H1 (cell line): ENCODE data around the gene KLF12. TPM values are rescaled to one million over a fixed set of nuclear protein-coding genes. Genes with fewer than 3 reads are reported as not detected.

Source experiments
- CTCF ChIA-PET: fragments of 300-600 bp; sonication (Branson Sonifier 250); formaldehyde crosslinking; loops from one replicate; lab custom pipeline; 2021; ENCODE audit not compliant: partially characterized antibody; lab: Charles Lee
- POLR2A ChIA-PET: fragments of 300-600 bp; sonication (Branson Sonifier 250); formaldehyde crosslinking; loops from one replicate; lab custom pipeline; 2021; ENCODE audit warnings: inconsistent platforms; ENCODE audit not compliant: partially characterized antibody; lab: Charles Lee
- DNase-seq, 2 experiments: peaks; one replicate each; pipeline versions ENCODE4 v3.0.0 to v3.0.0-alpha.2; 2010 to 2022; ENCODE audit warnings: low spot score in 2 of 2, low read depth in 1 of 2, mixed read lengths in 1 of 2
- FAIRE-seq: peaks from 2 replicates; lab custom pipeline; 2011; peaks lifted over from hg19 to GRCh38; lab: Jason Lieb, UNC
- H2AFZ ChIP-seq: 2 replicates; pipeline ENCODE4 v1.8.1; 2012; ENCODE audit warnings: low read length, inconsistent platforms
- H2AK5ac ChIP-seq: 2 replicates; pipeline ENCODE4 v1.6.1; 2013; ENCODE audit warnings: low read depth, low read length
- H2BK120ac ChIP-seq: replicated peaks from 2 replicates; pipeline ENCODE3; 2013; ENCODE audit warnings: low read depth, low read length, inconsistent platforms
- H2BK12ac ChIP-seq: 2 replicates; pipeline ENCODE4 v1.6.1; 2013; ENCODE audit warnings: low read depth, low read length
- H2BK15ac ChIP-seq: 2 replicates; pipeline ENCODE4 v1.6.1; 2013; ENCODE audit warnings: low read length
- H2BK20ac ChIP-seq: 2 replicates; pipeline ENCODE4 v1.6.1; 2013; ENCODE audit warnings: low read length
- H2BK5ac ChIP-seq: 2 replicates; pipeline ENCODE4 v1.6.1; 2013; ENCODE audit warnings: low read depth, low read length
- H3K14ac ChIP-seq: 2 replicates; pipeline ENCODE4 v1.6.1; 2013; ENCODE audit warnings: inconsistent platforms; ENCODE audit not compliant: insufficient read length
- H3K18ac ChIP-seq: 2 replicates; pipeline ENCODE4 v1.6.1; 2013; ENCODE audit warnings: low read length; ENCODE audit errors: extremely low read depth
- H3K23ac ChIP-seq: 2 replicates; pipeline ENCODE4 v1.6.1; 2013; ENCODE audit warnings: inconsistent platforms; ENCODE audit not compliant: insufficient read length
- H3K23me2 ChIP-seq: 2 replicates; pipeline ENCODE4 v1.6.1; 2013; ENCODE audit warnings: low read depth, low read length
- H3K27ac ChIP-seq: 2 replicates; pipeline ENCODE4 v1.6.1; 2011; ENCODE audit warnings: low read depth, low read length, inconsistent platforms
- H3K27me3 ChIP-seq, 4 experiments: replicated peaks in 1 of 4; 1 replicate in 1 of 4; 2 replicates in 3 of 4; pipeline versions ENCODE4 v1.6.1 to v1.8.1; 2011 to 2013; ENCODE audit warnings: low read length in 3 of 4, mild to moderate bottlenecking in 3 of 4, inconsistent platforms in 2 of 4, mixed read lengths in 2 of 4, moderate library complexity in 1 of 4; ENCODE audit not compliant: control insufficient read depth in 3 of 4, insufficient read depth in 3 of 4; ENCODE audit errors: extremely low read depth in 1 of 4
- H3K36me3 ChIP-seq, 4 experiments: 2 replicates each; pipeline versions ENCODE4 v1.6.1 to v1.8.1; 2011 to 2013; ENCODE audit warnings: mild to moderate bottlenecking in 4 of 4, low read length in 3 of 4, moderate library complexity in 2 of 4, control low read depth in 1 of 4, inconsistent platforms in 1 of 4; ENCODE audit not compliant: insufficient read depth in 4 of 4, control insufficient read depth in 2 of 4
- H3K4ac ChIP-seq: replicated peaks from 2 replicates; pipeline ENCODE3; 2013; ENCODE audit warnings: low read length, low read depth, mixed read lengths, inconsistent platforms; ENCODE audit not compliant: insufficient read length
- H3K4me1 ChIP-seq, 4 experiments: replicated peaks in 1 of 4; 1 replicate in 1 of 4; 2 replicates in 3 of 4; pipeline versions ENCODE4 v1.6.1 to v1.8.1; 2011 to 2013; ENCODE audit warnings: low read length in 3 of 4, inconsistent platforms in 2 of 4, mixed read lengths in 1 of 4; ENCODE audit not compliant: insufficient read depth in 4 of 4, control insufficient read depth in 3 of 4
- H3K4me2 ChIP-seq, 2 experiments: 2 replicates each; pipeline versions ENCODE4 v1.6.1 to v1.8.1; 2011 to 2013; ENCODE audit warnings: low read depth in 2 of 2, low read length in 2 of 2, control low read depth in 1 of 2, inconsistent platforms in 1 of 2, mild to moderate bottlenecking in 1 of 2; ENCODE audit not compliant: insufficient read depth in 1 of 2
- H3K4me3 ChIP-seq, 4 experiments: fragments of 200-600, 300-600 bp in 1 of 4; sonication (generic), shearing (Covaris generic), sonication (Bioruptor Twin) in 1 of 4; 2 replicates each; pipeline versions ENCODE4 v1.5.1 to v1.8.1; 2011 to 2016; ENCODE audit warnings: low read length in 4 of 4, low read depth in 3 of 4, control low read depth in 2 of 4, inconsistent platforms in 2 of 4, mild to moderate bottlenecking in 2 of 4, mixed read lengths in 1 of 4, moderate library complexity in 1 of 4; ENCODE audit not compliant: insufficient read depth in 2 of 4; ENCODE audit errors: extremely low read depth in 1 of 4
- H3K56ac ChIP-seq: replicated peaks from 2 replicates; pipeline ENCODE3; 2013; ENCODE audit warnings: low read depth, mild to moderate bottlenecking, mixed read lengths, low read length, inconsistent platforms; ENCODE audit not compliant: insufficient read length
- H3K79me1 ChIP-seq: 2 replicates; pipeline ENCODE4 v1.6.1; 2013; ENCODE audit warnings: low read depth, low read length, control low read depth
- H3K79me2 ChIP-seq, 2 experiments: 2 replicates each; pipeline versions ENCODE4 v1.6.1 to v1.8.1; 2012 to 2013; ENCODE audit warnings: low read length in 2 of 2, mild to moderate bottlenecking in 2 of 2, inconsistent platforms in 1 of 2; ENCODE audit not compliant: insufficient read depth in 2 of 2, control insufficient read depth in 1 of 2
- H3K9ac ChIP-seq, 4 experiments: replicated peaks in 1 of 4; 1 replicate in 1 of 4; 2 replicates in 3 of 4; pipeline versions ENCODE4 v1.6.1 to v1.8.1; 2011 to 2013; ENCODE audit warnings: low read depth in 3 of 4, low read length in 3 of 4, control low read depth in 2 of 4, mild to moderate bottlenecking in 2 of 4, moderate library complexity in 2 of 4, inconsistent platforms in 1 of 4; ENCODE audit errors: extremely low read depth in 1 of 4
- H3K9me3 ChIP-seq, 2 experiments: 2 replicates each; pipeline versions ENCODE4 v1.6.1 to v1.8.1; 2012 to 2013; ENCODE audit warnings: mild to moderate bottlenecking in 2 of 2, moderate library complexity in 2 of 2, control low read depth in 1 of 2, inconsistent platforms in 1 of 2, low read depth in 1 of 2, low read length in 1 of 2, mixed read lengths in 1 of 2; ENCODE audit not compliant: insufficient read depth in 2 of 2
- H4K20me1 ChIP-seq, 2 experiments: replicated peaks in 1 of 2; 2 replicates each; pipeline versions ENCODE3 to v1.8.1; 2011 to 2013; ENCODE audit warnings: inconsistent platforms in 2 of 2, low read length in 2 of 2, mild to moderate bottlenecking in 1 of 2; ENCODE audit not compliant: insufficient read depth in 2 of 2, control insufficient read depth in 1 of 2
- H4K5ac ChIP-seq: 2 replicates; pipeline ENCODE4 v1.6.1; 2013; ENCODE audit warnings: low read length, low read depth, mixed read lengths, inconsistent platforms; ENCODE audit not compliant: insufficient read length
- H4K8ac ChIP-seq: 2 replicates; pipeline ENCODE4 v1.8.0; 2013; ENCODE audit warnings: mild to moderate bottlenecking, moderate library complexity, low read length, inconsistent platforms; ENCODE audit not compliant: insufficient read depth; ENCODE audit errors: extremely low read depth
- H4K91ac ChIP-seq: replicated peaks from 2 replicates; pipeline ENCODE3; 2013; ENCODE audit warnings: low read length, mixed read lengths, inconsistent platforms; ENCODE audit not compliant: insufficient read length
- EZH2 ChIP-seq: fragments of 200-600 bp; sonication (generic); IDR thresholded peaks from 2 replicates; pipeline ENCODE4 v1.7.1; 2012; ENCODE audit warnings: low read depth, mild to moderate bottlenecking, moderate library complexity, low read length, inconsistent platforms; ENCODE audit not compliant: severe bottlenecking
- HDAC6 ChIP-seq: IDR thresholded peaks from one replicate; pipeline ENCODE4 v1.7.1; 2012; ENCODE audit warnings: low read depth, mild to moderate bottlenecking, inconsistent platforms, low read length, moderate library complexity
- NRF1 ChIP-seq: IDR thresholded peaks from 2 replicates; pipeline ENCODE4 v1.6.1; 2011; ENCODE audit warnings: mild to moderate bottlenecking, low read depth, low read length, improper control_type of control experiment
- SP1 ChIP-seq: IDR thresholded peaks from 2 replicates; pipeline ENCODE4 v1.6.1; 2011; ENCODE audit warnings: low read depth, low read length
- SP4 ChIP-seq: IDR thresholded peaks from 2 replicates; pipeline ENCODE4 v1.6.1; 2012; ENCODE audit warnings: low read length, inconsistent platforms
- WGBS, 2 experiments: shearing (Covaris generic) in 1 of 2; methylation state at CpG; one replicate each; pipeline versions ENCODE4 v1.1.6 to v1.1.7; 2013 to 2015; ENCODE audit warnings: low lambda C conversion rate in 2 of 2, mixed read lengths in 2 of 2, inconsistent platforms in 1 of 2, low coverage in 1 of 2, missing lambda C conversion rate in 1 of 2; ENCODE audit not compliant: insufficient replicate concordance in 2 of 2, insufficient coverage in 1 of 2, insufficient read length in 1 of 2; ENCODE audit errors: extremely low coverage in 1 of 2, missing lambda C conversion rate in 1 of 2; 5-methylcytosine and 5-hydroxymethylcytosine counted together
- polyA plus RNA-seq, 7 experiments: library from polyadenylated mRNA; depleted of rRNA in 3 of 7; stranded (reverse) in 5 of 7; unstranded in 2 of 7; fragments of >200 nt in 5 of 7; fragments of 200-250 nt in 2 of 7; gene quantifications; 1 replicate in 5 of 7; 2 replicates in 1 of 7; 4 replicates in 1 of 7; pipeline versions ENCODE4 v1.2.1 to v1.2.3, GENCODE V29; 2011 to 2013; ENCODE audit warnings: missing spikeins in 2 of 7, mixed read lengths in 2 of 7
- total RNA-seq: library from RNA; stranded (reverse); fragmentation: NEBNext Ultra II Directional; extraction: Animal tissue kit (Norgen Biotek cat#: 25700); gene quantifications from 2 replicates; pipeline ENCODE4 v1.2.1, GENCODE V29; 2021
- TF ChIP-seq, protein P1 (sequence below): IDR thresholded peaks from 2 replicates; pipeline ENCODE4 v1.6.1; 2012; ENCODE audit warnings: inconsistent platforms
- TF ChIP-seq, protein P2 (sequence below): IDR thresholded peaks from 2 replicates; pipeline ENCODE4 v1.6.1; 2012; ENCODE audit warnings: inconsistent platforms

Gene KLF12
- total and polyA plus RNA-seq, 2 of the 8 experiments (the other 6 are each of a cell fraction or from before 2014, with no cell fraction given), result 6.6 to 12.1 TPM

GRCh38 chr13:74154981-74155380, 20.8 kb upstream of the KLF12 start:
- Histone ChIP-seq H4K8ac (no peak overlapping the region), H3K36me3 (no peaks in the 10 kb centered on the region), H2BK15ac (no peak overlapping the region), H2BK120ac (no peak overlapping the region), H3K27me3 (no peaks in the 10 kb centered on the region), H3K27ac (no peak overlapping the region), H3K23me2 (no peaks in the 10 kb centered on the region), H3K56ac (no peak overlapping the region), H3K9ac (no peak overlapping the region), H2AK5ac (no peak overlapping the region), H2BK5ac (no peak overlapping the region), H2AFZ (no peak overlapping the region), H3K4me2 (no peak overlapping the region), H2BK12ac (no peak overlapping the region), H3K18ac (no peak overlapping the region), H3K4ac (no peak overlapping the region), H3K14ac (no peak overlapping the region), H3K4me1 (no peaks in the 10 kb centered on the region; a peak in 1 of 7 replicates), H3K79me1 (no peaks in the 10 kb centered on the region), H3K23ac (no peak overlapping the region), H4K20me1 (no peaks in the 10 kb centered on the region), H2BK20ac (no peak overlapping the region), H4K5ac (no peak overlapping the region), H3K9me3 (no peaks in the 10 kb centered on the region), H4K91ac (no peak overlapping the region), H3K4me3 (no peak overlapping the region), H3K79me2 (no peaks in the 10 kb centered on the region)
- POLR2A ChIA-PET, result no interaction called here
- TF ChIP-seq EZH2 (no peak), SP1 (no peak), HDAC6 (no peak), NRF1 (no peak), SP4 (no peak)
- TF ChIP-seq, protein P1, sequence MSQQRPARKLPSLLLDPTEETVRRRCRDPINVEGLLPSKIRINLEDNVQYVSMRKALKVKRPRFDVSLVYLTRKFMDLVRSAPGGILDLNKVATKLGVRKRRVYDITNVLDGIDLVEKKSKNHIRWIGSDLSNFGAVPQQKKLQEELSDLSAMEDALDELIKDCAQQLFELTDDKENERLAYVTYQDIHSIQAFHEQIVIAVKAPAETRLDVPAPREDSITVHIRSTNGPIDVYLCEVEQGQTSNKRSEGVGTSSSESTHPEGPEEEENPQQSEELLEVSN, result no peak
- TF ChIP-seq, protein P2, sequence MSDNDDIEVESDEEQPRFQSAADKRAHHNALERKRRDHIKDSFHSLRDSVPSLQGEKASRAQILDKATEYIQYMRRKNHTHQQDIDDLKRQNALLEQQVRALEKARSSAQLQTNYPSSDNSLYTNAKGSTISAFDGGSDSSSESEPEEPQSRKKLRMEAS, result no peak
- CTCF ChIA-PET, result no interaction called here
- FAIRE-seq, result no peak
- DNase-seq, result no peak
- WGBS, 2 experiments, result 97% methylated on average over 3 of the region's 3 CpGs; no CpG with 5 or more reads in 1 of the 2 experiments
